HG03025 (cell line): Measurements from ENCODE around the gene SIRT6.
"Not testable (repeated sequence)": the region's sequence is repeated elsewhere in the genome, so short reads cannot be mapped to it uniquely, and the experiment has no call there.

ENCODE experiments used
- ATAC-seq: cut with Tn5 transposase; IDR thresholded peaks from one replicate; pipeline ENCODE4 v1.9.1; 2021; ENCODE audit warnings: mild to moderate bottlenecking, moderate library complexity; ENCODE audit not compliant: unreplicated experiment, low FRiP score

Gene SIRT6

DNA sequence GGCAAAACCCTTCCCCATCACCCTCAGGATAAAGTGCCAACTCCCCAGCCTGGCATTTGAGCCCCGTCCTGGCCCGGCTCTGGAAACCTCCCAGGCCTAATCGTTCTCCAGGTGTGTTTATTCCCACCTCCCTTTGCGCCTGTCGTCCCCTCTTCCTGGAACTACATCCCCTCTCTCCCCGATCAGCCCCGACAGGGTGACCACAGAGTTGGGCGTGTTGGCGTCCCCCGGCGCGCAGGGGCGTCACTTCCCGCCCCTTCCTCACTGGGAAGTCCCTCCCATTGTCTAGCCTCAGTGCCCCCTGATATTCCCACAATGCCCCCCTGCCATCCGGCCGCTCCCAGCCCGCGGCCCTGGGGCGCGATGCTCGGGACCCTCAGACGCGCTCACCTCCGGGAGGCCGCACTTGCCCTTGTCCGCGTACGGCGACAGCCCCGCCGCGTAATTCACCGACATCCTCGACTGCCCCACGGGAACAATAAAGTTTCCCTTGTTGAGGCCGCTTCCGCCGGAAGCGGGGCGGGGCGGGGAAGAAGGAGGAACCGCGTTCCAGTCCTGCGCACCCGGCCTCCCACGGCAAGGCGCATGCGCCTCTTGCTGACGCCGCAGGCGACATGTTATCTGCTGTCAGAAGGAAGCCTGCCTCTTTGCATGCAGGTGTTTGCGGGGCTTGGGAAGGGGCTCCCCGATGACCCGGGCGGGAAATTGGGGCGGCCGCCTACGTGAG, at the start of gene SIRT6, which contains the start of gene ANKRD24:
Gene SIRT6 (minus strand): TSS at position 480 of the 727 bp plus-strand sequence. CDS start 24 bp downstream, at position 456.
Gene ANKRD24 (plus strand): TSS at position 606 of the 727 bp plus-strand sequence. CDS start 3,737 bp downstream, outside the sequence.
- ATAC-seq = peak; percentile 62

DNA sequence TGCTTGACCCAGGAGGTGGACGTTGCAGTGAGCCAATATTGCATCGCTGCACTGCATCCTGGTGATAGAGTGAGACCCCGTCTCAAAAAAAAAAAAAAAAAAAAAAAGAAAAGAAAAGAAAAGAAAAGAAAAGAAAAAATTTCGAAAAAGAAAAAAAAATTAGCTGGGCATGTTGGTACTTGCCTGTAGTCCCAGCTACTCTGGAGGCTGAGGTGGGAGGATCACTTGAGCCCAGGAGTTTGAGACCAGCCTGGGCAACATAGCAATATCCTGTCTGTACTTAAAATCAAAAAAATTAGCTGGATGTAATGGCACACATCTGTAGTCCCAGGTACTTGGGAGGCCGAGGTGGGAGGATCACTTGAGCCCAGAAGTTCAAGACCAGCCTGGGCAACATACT, 49.8 kb upstream of the SIRT6 start:
- ATAC-seq = not testable (repeated sequence)

DNA sequence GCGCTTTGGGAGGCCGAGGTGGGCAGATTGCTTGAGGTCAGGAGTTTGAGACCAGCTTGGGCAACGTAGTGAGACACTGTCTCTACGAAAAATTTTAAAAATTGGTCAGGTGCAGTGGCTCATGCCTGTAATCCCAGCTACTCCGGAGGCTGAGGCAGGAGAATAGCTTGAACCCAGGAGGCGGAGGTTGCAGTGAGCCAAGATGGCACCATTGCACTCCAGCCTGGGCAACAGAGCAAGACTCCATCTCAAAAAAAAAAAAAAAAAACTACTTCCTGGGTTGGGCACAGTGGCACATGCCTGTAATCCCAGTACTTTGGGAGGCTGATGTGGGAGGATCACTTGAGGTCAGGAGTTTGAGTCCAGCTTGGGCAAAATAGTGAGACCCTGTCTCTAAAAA, 49.2 kb upstream of the SIRT6 start:
- ATAC-seq = not testable (repeated sequence)

DNA sequence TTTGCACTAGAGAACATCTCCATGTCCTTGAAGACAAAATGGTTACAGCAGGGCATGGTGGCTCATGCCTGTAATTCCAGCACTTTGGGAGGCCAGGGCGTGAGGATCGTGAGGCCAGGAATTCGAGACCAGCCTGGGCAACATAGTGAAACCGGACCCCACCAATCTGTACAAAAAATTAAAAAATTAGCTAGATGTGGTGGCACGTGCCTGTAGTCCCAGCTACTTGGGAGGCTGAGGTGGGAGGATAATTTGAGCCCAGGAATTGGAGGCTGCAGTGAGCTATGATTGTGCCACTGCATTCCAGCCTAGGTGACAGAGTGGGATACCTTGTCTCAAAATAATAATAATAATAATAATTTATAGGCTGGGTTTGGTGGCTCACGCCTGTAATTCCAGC, 47.9 kb upstream of the SIRT6 start:
- not testable (repeated sequence) for ATAC-seq

DNA sequence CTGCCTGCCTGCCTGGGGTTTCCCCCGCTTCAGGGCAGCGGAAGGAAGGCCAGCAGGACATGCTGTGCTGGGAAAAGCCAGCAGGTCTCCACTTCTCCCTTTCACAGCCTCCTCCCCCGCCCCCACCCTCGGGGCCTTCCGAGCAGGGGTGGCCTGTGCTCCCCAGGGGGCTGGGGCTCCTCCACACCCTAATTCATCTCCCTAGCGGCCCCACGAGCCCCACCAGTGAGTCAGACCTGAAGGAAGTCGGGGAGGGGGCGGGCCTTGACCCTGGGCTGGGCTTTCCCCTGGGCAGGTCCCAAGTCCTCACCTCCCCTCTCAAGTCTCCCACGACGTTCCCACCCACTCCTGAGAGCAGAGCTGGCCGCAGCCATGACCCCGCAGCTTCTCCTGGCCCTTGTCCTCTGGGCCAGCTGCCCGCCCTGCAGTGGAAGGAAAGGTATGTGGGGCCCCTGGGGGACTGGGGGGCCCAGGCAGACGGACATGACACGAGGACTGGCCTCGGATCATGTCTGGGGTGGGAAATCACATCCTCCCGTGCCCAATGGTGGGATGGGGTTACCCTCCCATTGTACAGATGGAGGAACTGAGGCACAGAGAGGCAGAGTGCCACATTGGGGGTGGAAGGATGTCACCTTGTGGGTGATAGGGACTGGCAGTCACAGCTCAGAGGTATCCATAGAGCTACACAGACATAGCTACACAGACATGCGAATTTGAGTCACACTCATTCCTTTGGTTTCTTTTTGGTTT, 47.0 kb upstream of the SIRT6 start, which contains the start of gene EBI3:
Gene EBI3 (plus strand): TSS at position 345 of the 753 bp plus-strand sequence. CDS start 28 bp downstream, at position 373.
- ATAC-seq = peak; percentile 52

DNA sequence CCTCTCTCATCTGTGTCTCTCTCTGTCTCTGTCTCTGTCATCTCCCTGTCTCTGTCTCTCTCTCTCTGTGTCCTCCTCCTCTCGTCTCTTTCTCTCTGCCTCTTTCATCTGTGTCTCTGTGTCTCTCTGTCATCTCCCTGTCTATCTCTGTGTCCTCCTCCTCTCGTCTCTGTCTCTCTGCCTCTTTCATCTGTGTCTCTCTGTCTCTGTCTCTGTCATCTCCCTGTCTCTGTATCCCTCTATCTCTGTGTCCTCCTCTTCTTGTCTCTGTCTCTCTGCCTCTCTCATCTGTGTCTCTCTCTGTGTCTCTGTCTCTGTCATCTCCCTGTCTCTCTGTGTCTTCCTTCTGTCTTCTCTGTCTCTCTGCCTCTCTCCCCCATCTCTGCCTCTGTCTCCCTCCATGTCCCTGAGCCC, 46.4 kb upstream of the SIRT6 start:
- no peak for ATAC-seq

DNA sequence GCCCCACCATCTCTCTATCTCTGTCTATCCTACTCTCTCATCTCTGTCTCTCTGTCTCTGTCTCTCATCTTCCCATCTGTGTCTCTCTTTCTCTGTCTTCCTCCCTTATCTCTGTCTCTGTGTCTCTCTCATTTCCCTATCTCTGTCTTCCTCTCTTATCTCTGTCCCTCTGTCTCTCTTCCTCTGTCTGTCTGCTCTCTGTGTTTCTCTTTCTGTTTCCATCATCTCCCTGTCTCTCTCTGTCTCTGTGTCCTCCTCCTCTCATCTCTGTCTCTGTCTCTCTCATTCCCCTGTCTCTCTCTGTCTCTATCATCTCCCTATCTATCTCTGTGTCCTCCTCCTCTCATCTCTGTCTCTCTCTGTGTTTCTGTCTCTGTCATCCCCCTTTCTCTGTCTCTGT, 45.4 kb upstream of the SIRT6 start:
- ATAC-seq = no peak

DNA sequence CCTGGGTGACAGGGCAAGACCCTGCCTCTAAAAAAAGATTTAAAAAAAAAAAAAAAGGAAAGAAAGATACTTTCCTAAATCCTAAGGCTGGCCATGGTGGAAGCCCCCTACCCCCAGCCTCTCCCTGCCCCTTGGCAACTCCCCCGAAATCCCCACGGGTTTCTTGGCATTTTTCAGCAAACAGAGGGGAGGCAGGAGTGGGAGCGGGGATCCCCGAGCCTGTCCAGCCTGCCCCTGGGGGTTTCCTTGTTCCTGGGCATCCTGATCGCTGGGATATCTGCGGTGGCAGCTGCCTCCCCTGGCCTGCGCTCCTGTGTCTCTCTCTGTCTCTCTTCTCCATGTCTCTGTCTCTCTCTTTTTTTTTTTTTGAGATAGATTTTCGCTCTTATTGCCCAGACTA, 43.5 kb upstream of the SIRT6 start:
- ATAC-seq = no peak

DNA sequence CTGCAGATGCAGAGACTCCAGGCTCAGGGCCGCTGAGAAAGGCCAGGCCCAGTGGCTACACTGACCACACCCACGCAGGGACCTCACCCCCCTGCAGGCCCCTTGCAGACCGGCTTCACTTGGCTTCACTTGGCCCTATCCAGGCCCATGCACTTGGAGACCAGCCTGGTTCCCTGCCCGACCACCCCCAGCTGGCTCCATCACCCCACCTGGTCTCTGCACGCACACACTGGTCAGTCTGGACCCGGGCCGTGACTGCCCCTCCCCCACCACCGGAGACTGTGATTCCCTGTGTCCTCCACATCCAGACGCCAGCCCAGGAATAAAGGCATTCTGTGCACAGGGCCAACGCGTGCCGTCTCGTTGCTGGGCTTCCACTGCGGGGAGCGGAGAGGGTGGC, 42.1 kb upstream of the SIRT6 start:
- ATAC-seq = no peak

DNA sequence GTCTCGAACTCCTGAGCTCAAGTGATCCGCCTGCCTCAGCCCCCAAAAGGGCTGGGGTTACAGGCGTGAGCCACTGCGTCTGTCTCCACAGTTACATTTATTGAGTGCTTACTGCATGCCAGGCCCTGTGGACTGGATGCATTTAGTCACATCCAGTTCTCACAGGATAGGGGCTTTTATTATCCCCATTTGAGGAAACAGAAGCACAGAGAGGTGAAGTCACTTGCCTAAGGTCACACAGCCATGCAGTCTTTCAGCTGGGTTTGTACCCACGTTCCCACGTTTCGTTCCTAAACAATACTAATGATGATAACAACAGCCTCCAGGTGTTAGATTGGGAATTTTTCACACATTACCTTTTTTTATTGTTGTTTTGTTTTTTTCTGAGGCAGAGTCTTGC, 37.8 kb upstream of the SIRT6 start:
- no peak for ATAC-seq

DNA sequence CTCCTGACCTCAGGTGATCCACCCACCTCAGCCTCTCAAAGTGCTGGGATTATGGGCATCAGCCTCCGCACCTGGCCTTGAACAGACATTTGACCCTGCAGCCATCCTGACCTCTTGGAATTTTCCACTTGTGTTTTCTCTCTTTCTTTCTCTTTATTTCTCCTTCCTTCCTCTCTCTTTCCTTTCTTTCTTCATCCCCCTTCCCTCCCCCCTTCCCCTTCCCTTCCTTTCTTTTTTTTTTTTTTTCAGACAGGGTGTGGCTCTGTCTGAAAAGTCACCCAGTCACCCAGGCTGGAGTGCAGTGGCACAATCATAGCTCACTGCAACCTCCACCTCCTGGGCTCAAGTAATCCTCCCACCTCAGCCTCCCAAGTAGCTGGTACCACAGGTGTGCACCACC, 36.2 kb upstream of the SIRT6 start:
- not testable (repeated sequence) for ATAC-seq

DNA sequence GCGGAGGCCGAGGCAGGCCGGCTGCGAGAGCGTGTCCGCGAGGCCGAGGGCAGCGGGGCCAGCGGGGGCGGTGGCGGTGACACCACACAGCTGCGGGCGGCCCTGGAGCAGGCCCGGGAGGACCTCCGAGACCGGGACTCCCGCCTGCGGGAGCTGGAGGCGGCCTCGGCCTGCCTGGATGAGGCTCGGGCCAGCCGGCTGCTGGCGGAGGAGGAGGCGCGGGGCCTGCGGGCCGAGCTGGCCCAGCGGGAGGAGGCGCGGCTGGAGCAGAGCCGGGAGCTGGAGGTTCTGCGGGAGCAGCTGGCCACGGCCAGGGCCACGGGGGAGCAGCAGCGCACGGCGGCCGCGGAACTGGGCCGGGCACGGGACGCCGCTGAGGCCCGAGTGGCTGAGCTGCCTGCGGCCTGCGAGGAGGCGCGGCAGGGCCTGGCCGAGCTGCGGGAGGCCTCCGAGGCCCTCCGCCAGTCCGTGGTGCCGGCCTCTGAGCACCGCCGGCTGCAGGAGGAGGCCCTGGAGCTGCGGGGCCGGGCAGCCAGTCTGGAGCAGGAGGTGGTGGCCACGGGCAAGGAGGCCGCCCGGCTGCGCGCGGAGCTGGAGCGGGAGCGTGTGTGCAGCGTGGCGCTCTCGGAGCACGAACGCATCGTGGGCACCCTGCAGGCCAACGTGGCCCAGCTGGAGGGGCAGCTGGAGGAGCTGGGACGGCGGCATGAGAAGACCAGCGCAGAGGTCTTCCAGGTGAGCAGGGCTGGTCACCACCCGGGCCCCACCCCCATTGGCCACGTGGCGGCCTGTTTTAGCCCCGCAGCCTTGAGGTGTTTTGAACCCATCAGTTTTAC, 35.3 kb upstream of the SIRT6 start:
- no peak for ATAC-seq

DNA sequence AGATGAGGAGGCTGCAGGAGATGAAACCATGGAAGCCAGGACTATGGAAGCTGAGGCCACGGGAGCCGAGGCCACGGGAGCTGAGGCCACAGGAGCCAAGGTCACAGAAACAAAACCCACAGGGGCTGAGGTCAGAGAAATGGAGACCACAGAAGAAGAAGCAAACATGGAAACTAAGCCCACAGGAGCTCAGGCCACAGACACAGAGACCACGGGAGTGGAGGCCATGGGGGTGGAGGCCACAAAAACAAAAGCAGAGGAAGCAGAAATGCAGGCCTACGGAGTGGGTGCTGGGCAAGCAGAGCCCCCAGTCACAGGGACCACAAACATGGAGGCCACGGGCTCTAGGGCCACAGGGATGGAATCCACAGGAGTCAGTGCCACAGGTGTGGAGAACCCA, 34.5 kb upstream of the SIRT6 start:
- no peak for ATAC-seq

DNA sequence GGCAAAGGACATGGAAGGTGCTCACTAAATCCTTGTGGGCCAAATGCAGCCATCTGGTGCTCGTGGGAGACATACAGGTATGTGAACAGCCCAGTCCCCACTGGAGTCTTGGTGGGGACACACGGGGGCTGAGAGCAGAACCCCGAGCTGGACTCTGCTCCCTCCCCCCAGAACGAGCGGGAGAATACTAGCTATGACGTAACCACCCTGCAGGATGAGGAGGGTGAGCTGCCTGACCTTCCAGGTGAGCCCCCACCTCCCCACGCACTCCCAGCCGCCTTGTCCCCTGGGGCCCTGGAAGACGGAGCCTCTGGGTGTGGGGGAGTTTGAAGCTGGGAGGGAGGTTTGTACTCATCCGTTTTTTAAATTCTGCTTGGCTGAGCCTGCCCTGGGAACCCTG, 33.4 kb upstream of the SIRT6 start:
- ATAC-seq = no peak

DNA sequence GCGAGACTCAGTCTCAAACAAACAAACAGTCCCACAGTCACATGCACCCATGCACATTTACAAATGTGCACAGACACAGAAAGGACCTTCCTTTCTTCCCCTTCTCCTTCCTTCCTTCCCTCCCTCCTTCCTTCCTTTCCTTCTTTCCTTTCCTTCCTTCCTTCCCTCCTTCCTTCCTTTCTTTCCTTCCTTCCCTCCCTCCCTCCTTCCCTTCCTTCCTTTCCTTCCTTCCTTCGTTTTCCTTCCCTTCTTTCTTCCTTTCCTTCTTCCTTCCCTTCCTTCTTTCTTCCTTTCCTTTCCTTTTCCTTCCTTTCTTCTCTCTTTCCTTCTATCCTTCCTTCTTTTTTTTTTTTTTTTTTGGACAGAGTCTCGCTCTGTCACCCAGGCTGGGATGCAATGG, 30.8 kb upstream of the SIRT6 start:
- ATAC-seq = no peak

DNA sequence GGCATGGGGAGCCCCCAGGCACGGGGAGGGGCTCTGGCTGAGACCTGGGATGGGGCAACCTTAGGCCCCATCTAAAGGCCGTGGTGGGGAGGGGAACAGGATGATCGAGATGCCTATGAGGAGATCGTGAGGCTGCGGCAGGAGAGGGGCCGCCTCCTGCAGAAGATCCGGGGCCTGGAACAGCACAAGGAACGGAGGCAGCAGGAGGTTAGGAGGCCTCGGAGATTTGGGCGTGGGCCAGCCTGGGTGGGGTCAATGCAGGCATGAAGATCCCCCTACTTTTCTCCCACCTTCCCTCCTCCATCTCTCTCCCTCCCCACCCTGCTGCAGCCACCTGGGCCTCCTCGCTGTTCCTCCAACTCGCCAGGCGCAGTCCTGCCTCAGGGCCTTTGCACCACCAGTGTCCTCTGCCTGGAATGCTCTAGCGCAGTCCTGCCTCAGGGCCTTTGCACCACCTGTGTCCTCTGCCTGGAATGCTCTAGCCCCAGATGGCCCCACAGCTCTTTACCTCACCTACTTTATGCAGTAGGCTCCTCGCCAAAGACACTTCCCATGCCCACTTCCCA, 27.9 kb upstream of the SIRT6 start:
- no peak for ATAC-seq

DNA sequence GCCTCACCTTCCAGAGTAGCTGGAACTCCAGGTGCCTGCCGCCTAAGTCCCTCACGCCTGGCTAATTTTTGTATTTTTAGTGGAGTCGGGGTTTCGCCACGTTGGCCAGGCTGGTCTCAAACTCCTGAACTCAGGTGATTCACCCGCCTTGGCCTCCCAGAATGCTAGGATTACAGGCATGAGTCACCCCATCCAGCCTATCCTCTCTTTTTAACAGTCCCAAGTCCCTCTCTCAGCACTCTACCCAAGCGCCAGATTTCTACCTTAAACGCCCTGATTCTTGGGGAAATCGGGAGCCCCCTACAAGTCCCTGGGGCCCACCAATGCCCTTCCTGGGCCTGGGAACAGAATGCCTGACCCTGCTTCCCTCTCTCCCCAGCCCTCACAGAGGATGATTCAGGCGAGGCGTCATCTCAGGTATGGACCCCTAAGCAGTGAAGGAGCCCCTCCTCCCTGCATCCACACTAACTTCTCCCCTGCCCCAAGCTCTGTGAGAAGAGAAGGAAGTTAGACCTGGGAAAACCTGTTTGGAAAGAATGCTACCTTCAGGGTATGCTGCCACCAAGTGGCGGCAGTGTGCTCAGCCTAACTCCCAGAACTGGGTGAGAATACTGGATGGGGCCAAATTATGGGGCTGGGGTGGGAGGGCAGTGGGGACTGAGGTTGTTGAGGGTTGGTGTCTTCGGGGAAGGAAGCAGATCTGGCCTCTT, 26.2 kb upstream of the SIRT6 start:
- no peak for ATAC-seq

DNA sequence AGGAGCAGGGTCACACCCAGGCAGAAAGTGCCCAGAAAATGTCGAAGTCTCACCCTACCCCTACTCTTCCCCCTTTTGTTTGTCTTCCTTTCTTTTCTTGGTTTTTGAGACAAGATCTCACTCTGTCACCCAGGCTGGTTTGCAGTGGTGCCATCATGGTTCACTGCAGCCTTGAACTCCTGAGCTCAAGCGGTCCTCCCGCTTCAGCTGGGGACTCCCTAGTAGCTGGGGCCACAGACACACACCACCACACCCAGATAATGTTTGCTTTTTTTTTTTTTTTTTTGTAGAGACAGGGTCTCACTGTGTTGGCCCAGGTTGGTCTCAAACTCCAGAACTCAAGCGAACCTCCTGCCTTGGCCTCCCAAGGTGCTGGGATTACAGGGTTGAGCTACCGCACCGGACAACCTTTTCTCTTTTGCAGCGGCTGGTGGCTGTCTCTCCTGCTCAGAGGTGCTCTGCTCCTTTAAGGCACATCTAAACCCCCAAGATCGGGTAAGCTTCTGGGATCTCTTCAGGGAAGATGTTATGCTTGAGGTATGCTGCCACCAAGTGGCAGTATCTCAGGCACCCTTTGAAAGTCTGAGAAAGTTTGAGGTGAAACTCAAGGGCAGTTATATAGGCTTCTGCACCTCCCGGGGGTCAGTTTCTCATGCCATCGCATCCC, 24.6 kb upstream of the SIRT6 start:
- ATAC-seq = no peak

DNA sequence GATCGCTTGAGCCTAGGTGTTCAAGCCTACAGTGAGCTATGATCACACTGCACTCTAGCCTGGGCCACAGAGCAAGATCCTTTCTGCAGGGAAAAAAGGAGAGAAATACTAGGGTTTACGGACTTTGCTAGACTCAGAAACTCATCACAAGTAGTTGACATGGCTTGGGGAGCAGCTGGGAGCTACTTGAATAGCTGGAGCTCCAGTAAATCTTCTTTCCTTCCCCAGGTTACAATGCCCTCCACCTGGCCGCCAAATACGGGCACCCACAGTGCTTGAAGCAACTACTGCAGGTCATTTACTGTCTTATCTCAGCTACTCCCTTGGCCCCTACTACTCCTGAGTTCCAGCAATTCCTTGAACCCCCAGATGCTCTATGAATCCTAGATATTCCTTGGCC, 19.4 kb upstream of the SIRT6 start:
- no peak for ATAC-seq
